ENCODE results near the gene MKI67.

DNA sequence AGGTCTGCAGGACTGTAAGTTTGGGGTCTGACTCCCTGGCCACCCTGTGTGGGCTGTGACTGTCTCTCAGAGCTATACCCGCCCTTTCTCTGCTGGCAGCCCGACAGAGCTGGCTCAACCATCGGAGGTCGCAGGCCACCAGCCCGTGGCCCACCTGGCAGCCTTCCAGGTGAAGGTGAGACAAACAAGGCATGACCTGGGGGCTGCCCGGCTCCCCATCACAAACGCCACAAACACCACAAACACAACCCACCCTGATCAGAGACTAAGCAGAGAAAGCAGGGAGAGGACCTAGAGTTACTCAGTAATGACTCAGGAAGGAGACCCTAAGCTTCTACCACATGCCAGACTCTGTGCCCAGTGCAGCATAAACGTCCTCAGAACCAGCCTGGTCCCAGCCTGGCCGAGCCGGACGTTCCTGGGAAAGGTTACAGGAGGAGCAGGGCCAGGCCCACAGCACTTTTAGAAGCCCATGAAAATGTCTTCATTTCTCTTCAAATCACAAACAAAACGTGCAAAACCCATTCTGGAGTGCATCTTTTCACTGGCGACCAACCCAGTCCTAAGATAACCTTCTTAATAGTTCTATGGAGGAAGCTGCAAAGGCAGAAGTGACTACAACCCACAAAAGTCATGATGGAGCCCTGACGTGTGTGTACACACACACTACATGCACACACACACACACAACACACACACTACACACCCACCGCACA is 66.8 kb downstream of the MKI67 start:
- TF ChIP-seq EP300 (IDR thresholded peaks at IDR 0.05) (no peak), POLR2A (IDR thresholded peaks at IDR 0.05) (no peak)
- TF ChIP-seq, protein P1, sequence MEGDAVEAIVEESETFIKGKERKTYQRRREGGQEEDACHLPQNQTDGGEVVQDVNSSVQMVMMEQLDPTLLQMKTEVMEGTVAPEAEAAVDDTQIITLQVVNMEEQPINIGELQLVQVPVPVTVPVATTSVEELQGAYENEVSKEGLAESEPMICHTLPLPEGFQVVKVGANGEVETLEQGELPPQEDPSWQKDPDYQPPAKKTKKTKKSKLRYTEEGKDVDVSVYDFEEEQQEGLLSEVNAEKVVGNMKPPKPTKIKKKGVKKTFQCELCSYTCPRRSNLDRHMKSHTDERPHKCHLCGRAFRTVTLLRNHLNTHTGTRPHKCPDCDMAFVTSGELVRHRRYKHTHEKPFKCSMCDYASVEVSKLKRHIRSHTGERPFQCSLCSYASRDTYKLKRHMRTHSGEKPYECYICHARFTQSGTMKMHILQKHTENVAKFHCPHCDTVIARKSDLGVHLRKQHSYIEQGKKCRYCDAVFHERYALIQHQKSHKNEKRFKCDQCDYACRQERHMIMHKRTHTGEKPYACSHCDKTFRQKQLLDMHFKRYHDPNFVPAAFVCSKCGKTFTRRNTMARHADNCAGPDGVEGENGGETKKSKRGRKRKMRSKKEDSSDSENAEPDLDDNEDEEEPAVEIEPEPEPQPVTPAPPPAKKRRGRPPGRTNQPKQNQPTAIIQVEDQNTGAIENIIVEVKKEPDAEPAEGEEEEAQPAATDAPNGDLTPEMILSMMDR (IDR thresholded peaks at IDR 0.05), result no peak

All from stomach (tissue), 4 donors.